Stimulated activated effector memory CD8-positive, alpha-beta T cell treated with anti-CD3 and anti-CD28 coated beads, Interleukin-12 subunit alpha, Interleukin-12 subunit beta, amount 100 ng/mL, for 72 hours (primary cell): Measurements from ENCODE around the gene ACTA2.

ENCODE experiments used
- ATAC-seq: fragments of 150-1000 bp; cut with Tn5 transposase; 2 replicates; pipeline ENCODE4 v1.10.0; 2021
- DNase-seq, 2 donors: peaks; one replicate each; pipeline ENCODE4 v3.0.0; 2021 to 2022; ENCODE audit warnings: low spot score in 2 of 2
- H3K27ac Mint-ChIP-seq: one replicate; pipeline ENCODE4 v1.8.0; 2022; ENCODE audit warnings: mild to moderate bottlenecking, mixed read lengths
- H3K36me3 Mint-ChIP-seq: one replicate; pipeline ENCODE4 v1.8.0; 2022; ENCODE audit warnings: mild to moderate bottlenecking, mixed read lengths
- H3K4me1 Mint-ChIP-seq: one replicate; pipeline ENCODE4 v1.8.0; 2022; ENCODE audit warnings: mixed read lengths
- H3K4me3 Mint-ChIP-seq: one replicate; pipeline ENCODE4 v1.8.0; 2022; ENCODE audit warnings: mild to moderate bottlenecking, mixed read lengths
- H3K9me3 Mint-ChIP-seq: one replicate; pipeline ENCODE4 v1.8.0; 2022; ENCODE audit warnings: mixed read lengths

The ACTA2 gene

DNA sequence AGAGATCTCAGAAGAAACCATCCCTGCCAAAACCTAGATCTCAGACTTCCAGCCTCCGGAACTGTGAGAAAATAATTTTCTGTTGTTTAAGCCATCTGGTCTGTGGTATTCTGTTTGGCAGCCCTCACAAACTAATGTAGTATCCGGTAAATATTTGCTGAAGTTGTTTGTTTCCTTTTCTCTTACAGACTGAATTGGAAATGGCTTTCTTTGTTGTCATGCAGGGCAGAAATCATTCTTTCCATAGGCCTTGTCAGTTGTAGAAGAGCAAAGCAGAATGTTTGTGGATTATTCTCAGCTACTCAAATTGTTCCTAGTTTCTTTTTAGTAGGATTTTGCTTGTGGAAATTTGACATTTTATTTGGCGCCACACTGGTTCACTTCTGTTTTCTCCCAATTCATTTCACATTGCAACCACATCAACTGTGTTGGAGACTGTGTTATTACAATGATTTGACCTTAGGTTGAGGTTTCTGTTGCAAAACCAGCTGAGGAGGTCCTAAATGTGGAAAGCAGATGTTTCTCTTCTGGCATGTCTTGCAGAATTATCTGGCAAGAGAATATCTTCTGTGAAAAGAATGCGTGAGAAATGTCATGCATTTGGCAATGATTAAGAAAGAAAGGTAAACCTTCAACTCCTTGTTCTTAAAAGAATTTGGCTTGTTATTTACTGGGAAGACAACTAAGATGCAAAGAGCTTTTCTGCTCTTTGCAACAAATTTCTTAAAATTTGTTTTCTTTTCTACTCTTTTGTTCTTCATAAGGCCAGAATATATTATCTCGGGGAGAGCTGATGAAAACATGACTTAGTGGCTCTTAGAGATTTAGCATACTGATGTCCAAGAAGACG is 25.8 kb downstream of the ACTA2 start:
- peaks cover 52% of the 10 kb centered on the region for H3K36me3 Mint-ChIP-seq
- ATAC-seq (no peak), DNase-seq (no peak)
- no peak overlapping the region for H3K27ac Mint-ChIP-seq
- no peaks in the 10 kb centered on the region for H3K9me3 Mint-ChIP-seq
- peaks cover 6% of the 10 kb centered on the region for H3K4me1 Mint-ChIP-seq
- H3K4me3 Mint-ChIP-seq, result no peak overlapping the region

DNA sequence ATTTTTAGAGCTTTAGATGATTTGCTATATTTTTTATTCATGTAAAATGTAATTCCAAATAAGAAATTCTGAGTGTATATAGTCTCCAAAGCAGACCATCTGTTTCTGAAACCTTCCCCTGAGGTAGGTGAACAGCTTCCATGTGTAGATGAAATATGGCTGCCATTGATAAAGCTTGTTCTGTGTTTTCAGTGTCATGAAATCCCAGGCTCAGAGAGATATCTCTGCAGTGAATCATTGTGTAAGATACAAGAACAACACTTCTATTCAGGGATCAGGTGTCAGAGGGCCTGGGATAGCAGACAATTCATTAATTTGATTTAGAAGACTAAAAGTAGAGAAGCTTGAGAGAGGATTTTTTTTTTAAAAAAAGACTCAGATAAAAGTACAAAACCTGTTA is 29.1 kb downstream of the ACTA2 start:
- no peak overlapping the region for H3K4me3 Mint-ChIP-seq
- DNase-seq, result no peak
- H3K4me1 Mint-ChIP-seq, result peaks cover 6% of the 10 kb centered on the region
- H3K27ac Mint-ChIP-seq, result peak overlapping the region; percentile 58
- H3K9me3 Mint-ChIP-seq, result no peaks in the 10 kb centered on the region
- ATAC-seq, result no peak
- peaks cover 78% of the 10 kb centered on the region for H3K36me3 Mint-ChIP-seq

DNA sequence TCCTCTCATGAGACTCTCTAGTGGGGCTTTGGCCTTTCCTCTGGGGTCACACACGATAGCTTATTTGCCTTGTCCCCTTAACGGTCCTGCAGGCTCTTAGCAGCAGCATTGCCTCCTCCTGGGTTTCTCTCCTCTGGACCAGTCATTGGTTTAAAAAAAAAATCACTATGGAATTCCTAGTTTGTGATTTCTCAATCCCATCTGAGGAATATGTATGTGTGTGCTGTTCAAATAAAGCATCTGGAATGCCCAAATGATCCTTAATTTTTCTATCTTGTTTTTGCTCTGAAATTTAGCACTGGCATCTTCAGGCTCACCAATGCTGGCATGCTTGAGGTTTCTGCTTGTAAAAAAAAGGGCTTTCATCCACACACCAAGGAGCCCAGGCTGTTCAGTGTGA is 30.5 kb downstream of the ACTA2 start:
- ATAC-seq, result no peak

DNA sequence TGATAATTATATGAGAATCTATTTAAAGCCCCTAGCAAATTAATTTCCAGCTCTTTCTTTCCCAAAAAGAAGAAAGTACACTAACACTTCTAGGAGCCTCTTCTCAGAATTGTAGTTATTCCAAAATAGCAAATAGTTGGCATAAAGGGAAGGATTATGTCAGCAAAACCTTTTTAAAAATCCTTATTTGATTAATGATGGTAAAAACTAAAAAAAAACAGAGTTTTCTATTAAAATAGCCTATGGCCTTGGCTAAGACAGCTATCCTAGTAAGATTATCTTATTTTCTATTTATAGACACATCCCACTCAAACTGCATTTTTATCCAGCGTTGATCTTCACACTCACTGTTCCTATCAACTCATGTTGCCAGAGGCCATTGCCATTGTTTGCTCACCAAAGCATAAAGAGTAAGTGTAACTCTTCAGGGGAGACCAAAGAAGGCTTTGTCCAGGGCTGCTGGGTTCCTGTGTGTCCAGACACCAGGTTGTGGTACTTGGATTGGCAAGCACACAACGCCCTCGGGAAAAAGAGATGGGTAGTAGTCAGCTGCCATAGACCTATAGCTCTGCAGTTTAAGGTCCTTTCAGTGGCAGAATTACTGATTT is 31.5 kb downstream of the ACTA2 start:
- H3K27ac Mint-ChIP-seq, result no peak overlapping the region
- no peak for ATAC-seq
- DNase-seq, result no peak
- peaks cover 81% of the 10 kb centered on the region for H3K36me3 Mint-ChIP-seq
- H3K9me3 Mint-ChIP-seq, result no peaks in the 10 kb centered on the region
- H3K4me3 Mint-ChIP-seq, result no peak overlapping the region
- peaks cover 6% of the 10 kb centered on the region for H3K4me1 Mint-ChIP-seq

More for the DNA sequence above, 30.5 kb downstream of the ACTA2 start:
- Mint-ChIP-seq H3K4me3 (no peak overlapping the region), H3K36me3 (peaks cover 81% of the 10 kb centered on the region), H3K9me3 (no peaks in the 10 kb centered on the region), H3K4me1 (peaks cover 6% of the 10 kb centered on the region), H3K27ac (no peak overlapping the region)
- no peak for DNase-seq

DNA sequence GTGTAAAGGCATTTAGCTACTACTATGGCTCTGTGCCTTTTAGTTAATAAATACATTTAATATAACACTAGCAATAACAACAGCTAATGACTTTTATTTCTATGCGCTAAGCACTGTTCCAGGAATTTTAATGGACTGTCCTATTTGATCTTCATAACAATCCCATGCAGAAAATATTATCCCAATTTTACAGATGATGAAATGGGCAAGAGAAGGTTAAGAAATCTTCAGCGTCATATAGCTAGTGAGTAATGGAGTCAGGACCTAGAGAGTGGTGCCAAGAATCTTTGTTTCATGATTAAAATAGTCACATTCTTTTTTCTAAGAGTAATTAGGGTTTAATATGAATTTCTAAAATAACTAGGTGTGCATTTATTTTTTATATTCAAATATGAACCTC is 32.4 kb downstream of the ACTA2 start:
- Mint-ChIP-seq H3K27ac (no peak overlapping the region), H3K9me3 (no peaks in the 10 kb centered on the region), H3K36me3 (peaks cover 82% of the 10 kb centered on the region), H3K4me3 (no peak overlapping the region), H3K4me1 (peaks cover 6% of the 10 kb centered on the region)
- DNase-seq (no peak), ATAC-seq (no peak)

DNA sequence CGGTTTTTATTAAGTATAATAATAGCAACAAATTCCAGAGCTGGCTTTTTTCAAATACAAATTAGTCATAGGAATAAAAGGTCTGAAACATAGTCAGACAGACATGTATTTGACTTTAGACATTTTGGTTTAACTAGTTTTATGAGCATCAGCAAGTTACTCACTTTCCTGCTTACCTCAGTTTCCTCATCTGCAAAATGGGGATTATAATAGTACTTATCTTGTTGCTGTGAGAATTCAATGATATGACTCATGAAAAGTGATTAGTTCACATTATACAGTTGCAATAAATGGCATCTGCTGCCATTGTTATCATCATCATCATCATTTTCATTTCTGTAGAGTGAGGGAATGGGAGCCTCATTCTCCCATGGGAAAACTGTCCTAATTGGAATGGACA is 33.5 kb downstream of the ACTA2 start:
- Mint-ChIP-seq H3K9me3 (no peaks in the 10 kb centered on the region), H3K27ac (no peak overlapping the region), H3K36me3 (peaks cover 80% of the 10 kb centered on the region), H3K4me3 (no peak overlapping the region), H3K4me1 (no peaks in the 10 kb centered on the region)
- ATAC-seq (no peak), DNase-seq (no peak)

DNA sequence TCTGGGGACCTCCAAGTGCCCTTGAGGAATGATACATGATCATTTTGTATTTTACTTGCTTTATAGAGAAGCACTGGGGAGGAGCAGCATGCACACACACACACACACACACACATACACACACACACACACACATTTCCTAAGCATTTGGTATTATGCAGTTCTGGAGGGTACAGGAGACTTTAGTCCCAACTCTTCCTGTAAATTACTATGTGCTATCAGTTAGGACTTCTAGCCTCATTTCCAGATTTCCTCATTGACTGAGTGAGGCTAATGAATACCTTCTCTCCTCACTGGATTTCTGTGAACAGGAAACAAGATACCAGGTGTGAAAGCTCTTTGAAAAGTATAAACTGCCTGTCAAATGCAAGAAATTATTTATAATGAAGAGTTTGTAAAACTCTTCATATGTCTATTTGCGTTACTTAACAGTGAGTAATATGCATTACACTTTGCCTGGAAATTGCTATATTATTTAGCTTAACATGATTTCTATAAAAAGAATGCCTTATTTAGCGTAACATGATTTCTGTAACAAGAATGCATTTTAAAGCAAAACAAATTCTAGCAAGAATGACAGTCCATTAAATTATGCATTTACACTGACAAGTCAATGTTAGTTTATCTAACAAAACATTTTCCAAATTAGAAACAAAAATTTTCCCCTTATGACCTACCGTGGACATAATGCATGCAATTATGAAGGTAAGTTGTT is 34.2 kb downstream of the ACTA2 start:
- no peaks in the 10 kb centered on the region for H3K4me1 Mint-ChIP-seq
- no peak overlapping the region for H3K27ac Mint-ChIP-seq
- no peak for DNase-seq
- no peak for ATAC-seq
- H3K36me3 Mint-ChIP-seq, result peaks cover 73% of the 10 kb centered on the region
- no peaks in the 10 kb centered on the region for H3K9me3 Mint-ChIP-seq
- H3K4me3 Mint-ChIP-seq, result no peak overlapping the region

DNA sequence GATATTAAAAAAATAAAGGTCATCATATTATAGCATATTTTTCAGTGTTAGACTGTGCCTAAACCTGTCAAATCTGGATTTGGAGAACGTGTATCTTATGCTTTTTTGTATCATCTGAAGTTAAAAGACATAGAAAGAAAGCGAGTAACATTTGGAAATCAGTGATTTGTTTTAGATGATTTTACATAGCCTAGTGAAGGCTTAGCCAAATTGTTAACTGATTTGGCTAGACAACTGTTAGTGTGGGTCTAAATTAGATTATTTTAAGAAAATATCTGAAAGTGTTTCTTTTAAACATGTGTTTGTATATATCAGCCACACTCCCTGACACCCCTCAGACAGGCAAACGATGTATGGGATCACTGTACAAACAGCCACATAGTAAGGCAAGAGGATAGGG is 35.6 kb downstream of the ACTA2 start:
- H3K36me3 Mint-ChIP-seq, result peaks cover 68% of the 10 kb centered on the region
- ATAC-seq (no peak), DNase-seq (no peak)
- H3K9me3 Mint-ChIP-seq, result no peaks in the 10 kb centered on the region
- H3K4me1 Mint-ChIP-seq, result no peaks in the 10 kb centered on the region
- H3K4me3 Mint-ChIP-seq, result no peak overlapping the region
- H3K27ac Mint-ChIP-seq, result no peak overlapping the region

DNA sequence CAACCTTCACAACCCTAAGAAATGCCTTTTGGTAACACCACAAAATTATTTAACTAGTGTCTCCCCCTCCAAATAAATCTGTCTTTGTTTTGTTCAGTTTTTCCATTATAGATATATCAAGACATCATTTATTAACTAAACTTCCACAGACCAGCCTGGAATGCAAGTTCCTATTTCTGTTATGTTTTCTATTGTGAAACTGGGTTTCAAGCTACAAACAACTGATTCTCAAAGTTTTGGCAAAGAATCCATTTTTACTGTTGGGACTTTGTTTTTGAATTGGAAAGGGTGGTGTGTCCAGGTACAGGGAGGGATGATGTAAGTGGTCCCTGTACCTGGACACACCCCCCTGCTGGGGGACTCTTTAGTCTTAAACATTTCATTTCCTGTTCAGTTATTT is 36.3 kb downstream of the ACTA2 start:
- Mint-ChIP-seq H3K36me3 (peaks cover 64% of the 10 kb centered on the region), H3K27ac (peak overlapping the region; percentile 26), H3K4me3 (no peak overlapping the region), H3K4me1 (no peaks in the 10 kb centered on the region), H3K9me3 (no peaks in the 10 kb centered on the region)
- no peak for DNase-seq
- no peak for ATAC-seq

DNA sequence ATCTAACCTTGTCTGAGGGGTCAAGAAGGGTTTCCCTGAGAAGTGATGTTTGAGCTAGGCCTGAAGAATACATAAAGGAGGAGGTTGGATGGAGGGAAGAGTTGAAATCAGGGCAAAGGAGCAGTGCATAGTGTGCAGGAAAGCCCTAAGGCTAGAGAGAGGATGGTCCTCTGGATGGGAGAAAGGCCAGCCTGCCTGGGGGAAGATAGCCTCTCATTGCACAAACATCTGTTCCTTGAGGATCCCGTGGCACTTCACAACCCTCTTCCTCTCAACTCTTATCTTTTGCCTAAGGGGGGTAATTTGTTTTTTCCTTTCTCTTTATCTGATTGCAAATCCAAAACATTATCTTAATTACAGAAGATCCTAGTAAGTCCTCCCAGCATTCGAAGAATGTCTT is 36.8 kb downstream of the ACTA2 start:
- no peaks in the 10 kb centered on the region for H3K4me1 Mint-ChIP-seq
- ATAC-seq, result no peak
- DNase-seq, result no peak
- peak overlapping the region; percentile 26 for H3K27ac Mint-ChIP-seq
- peaks cover 65% of the 10 kb centered on the region for H3K36me3 Mint-ChIP-seq
- no peaks in the 10 kb centered on the region for H3K9me3 Mint-ChIP-seq
- no peak overlapping the region for H3K4me3 Mint-ChIP-seq

DNA sequence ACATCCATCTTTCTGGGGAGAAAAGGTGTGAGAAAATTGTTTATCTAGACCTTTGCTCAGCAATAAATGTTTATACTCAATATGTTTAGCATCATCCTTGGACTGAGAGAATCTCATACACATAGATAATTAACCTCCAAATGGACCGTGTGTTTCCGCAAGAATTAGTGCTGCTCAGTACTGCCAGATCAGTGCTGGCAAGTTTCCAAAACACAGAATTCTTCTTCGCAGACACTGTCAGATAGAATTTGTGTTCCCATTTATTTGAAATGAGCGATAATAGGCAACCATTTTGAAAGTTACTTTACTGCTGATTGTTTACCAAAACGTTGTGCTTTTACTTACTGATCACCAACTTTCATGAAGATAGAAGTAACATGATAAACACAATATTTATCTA is 38.8 kb downstream of the ACTA2 start:
- Mint-ChIP-seq H3K4me3 (no peak overlapping the region), H3K27ac (no peak overlapping the region), H3K9me3 (no peaks in the 10 kb centered on the region), H3K36me3 (peaks cover 58% of the 10 kb centered on the region), H3K4me1 (no peaks in the 10 kb centered on the region)
- ATAC-seq (no peak), DNase-seq (no peak)

DNA sequence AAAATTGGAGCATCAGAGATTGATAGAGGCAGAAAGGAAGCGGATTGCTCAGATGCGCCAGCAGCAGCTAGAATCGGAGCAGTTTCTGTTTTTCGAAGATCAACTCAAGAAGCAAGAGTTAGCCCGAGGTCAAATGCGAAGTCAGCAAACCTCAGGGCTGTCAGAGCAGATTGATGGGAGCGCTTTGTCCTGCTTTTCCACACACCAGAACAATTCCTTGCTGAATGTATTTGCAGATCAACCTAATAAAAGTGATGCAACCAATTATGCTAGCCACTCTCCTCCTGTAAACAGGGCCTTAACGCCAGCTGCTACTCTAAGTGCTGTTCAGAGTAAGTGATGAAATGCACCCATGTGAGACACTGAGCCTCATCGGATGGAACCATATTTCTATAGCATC is 39.4 kb downstream of the ACTA2 start:
- Mint-ChIP-seq H3K27ac (no peak overlapping the region), H3K36me3 (peaks cover 65% of the 10 kb centered on the region), H3K4me1 (no peaks in the 10 kb centered on the region), H3K9me3 (no peaks in the 10 kb centered on the region), H3K4me3 (no peak overlapping the region)
- ATAC-seq (no peak), DNase-seq (no peak)

DNA sequence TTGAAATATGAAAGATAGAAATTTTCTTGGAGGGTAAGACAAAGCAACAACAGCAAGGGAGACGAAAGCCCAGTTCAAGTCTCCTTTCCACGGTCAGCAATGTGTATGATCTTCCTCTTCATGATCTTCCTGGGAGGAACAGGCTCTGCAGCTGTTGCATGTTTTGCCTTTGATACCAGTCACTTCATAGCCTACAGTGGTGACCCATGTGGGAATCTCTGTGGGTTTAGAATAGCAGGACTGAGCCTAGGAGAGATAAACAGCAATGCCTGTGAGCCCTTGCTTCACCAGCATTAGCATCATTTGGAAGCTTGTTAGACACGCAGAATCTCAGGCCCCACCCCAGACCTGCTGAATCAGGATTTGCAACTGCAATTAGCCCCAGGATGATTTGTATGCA is 40.7 kb downstream of the ACTA2 start:
- Mint-ChIP-seq H3K4me3 (no peak overlapping the region), H3K36me3 (peaks cover 72% of the 10 kb centered on the region), H3K4me1 (no peaks in the 10 kb centered on the region), H3K27ac (no peak overlapping the region), H3K9me3 (no peaks in the 10 kb centered on the region)
- no peak for ATAC-seq
- no peak for DNase-seq

DNA sequence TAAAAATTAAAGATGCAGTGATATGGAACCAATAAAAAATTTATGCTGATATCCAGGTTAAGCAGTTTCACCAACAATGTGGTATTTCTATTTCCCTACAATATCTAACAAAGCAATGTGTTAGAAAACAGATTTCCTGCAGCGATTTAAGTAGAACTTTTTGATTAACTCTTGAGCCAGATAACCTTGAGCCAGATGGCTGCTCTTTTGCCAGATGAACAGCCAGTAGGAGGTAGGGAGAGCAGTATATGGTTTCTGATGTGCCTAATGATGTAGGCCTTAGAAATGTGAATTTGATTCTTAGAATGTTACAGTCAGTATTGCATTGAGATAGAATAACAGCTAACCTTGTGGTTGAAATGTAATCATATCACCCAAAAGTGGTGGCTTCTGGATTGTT is 41.5 kb downstream of the ACTA2 start:
- Mint-ChIP-seq H3K27ac (no peak overlapping the region), H3K4me3 (no peak overlapping the region), H3K36me3 (peaks cover 71% of the 10 kb centered on the region), H3K4me1 (no peaks in the 10 kb centered on the region), H3K9me3 (no peaks in the 10 kb centered on the region)
- ATAC-seq (no peak), DNase-seq (no peak)

DNA sequence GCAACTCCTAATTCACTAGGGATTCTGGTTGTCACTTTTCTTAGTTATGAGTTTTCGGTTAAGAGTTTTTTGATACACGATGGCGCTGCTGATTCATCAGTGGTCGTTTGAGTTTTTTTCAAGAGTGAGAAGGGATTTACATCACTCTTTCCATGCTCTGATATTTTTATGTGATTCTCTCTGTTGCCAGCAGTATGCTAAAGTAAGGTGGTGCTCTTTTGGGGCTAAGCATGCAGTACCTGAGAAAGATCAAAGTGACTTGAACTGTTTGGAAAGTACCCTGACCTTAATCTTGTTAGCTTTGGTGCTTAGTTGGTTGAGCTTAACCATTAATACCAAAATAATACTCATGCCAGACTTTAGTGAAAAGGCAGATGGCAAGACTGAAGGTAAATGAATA is 44.4 kb downstream of the ACTA2 start:
- H3K27ac Mint-ChIP-seq, result no peak overlapping the region
- no peaks in the 10 kb centered on the region for H3K4me1 Mint-ChIP-seq
- no peak for ATAC-seq

DNA sequence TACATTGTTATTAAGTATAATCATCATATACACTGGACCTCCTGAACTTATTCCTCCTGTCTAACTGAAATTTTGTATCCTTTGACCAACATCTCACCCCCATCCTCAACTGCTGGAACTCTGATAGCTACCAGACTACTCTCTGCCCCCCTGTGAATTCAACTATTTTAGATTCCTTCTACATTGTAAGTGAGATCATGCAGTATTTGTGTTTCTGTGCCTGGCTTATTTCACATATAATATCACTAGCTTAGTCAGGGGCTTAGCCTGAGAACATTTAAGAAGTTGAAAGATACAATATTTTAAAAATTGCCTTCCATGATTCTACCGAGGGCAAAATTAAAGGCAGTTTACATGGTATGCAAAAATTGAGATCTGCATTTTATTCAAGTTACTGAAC is 45.7 kb downstream of the ACTA2 start:
- H3K27ac Mint-ChIP-seq, result no peak overlapping the region
- no peak for ATAC-seq
- H3K36me3 Mint-ChIP-seq, result peaks cover 86% of the 10 kb centered on the region

More for the DNA sequence above, 44.4 kb downstream of the ACTA2 start:
- Mint-ChIP-seq H3K9me3 (no peaks in the 10 kb centered on the region), H3K4me3 (no peak overlapping the region), H3K36me3 (peaks cover 81% of the 10 kb centered on the region)
- DNase-seq, result no peak

More for the DNA sequence above, 45.7 kb downstream of the ACTA2 start:
- no peak overlapping the region for H3K4me3 Mint-ChIP-seq
- H3K4me1 Mint-ChIP-seq, result peaks cover 4% of the 10 kb centered on the region
- no peaks in the 10 kb centered on the region for H3K9me3 Mint-ChIP-seq
- DNase-seq, result no peak
